GM19193 (cell line): ENCODE results near the gene DIPK1B.

ENCODE experiments used
- POLR2A ChIP-seq: IDR thresholded peaks from 4 replicates; pipeline ENCODE4 v1.6.1; 2011; ENCODE audit not compliant: insufficient read depth, insufficient read length; ENCODE audit errors: extremely low read depth

Gene DIPK1B

GRCh38 chr9:136751244-136751643 lies 38.9 kb downstream of the DIPK1B start:
- no peak for TF ChIP-seq POLR2A

- TF ChIP-seq POLR2A, result no peak
These were observed 39.4 kb downstream of the DIPK1B start for GRCh38 chr9:136751814-136752213.

- TF ChIP-seq POLR2A, result no peak
These were observed 41.1 kb downstream of the DIPK1B start for GRCh38 chr9:136753371-136754058.

- TF ChIP-seq POLR2A, result no peak
These were observed 41.7 kb downstream of the DIPK1B start for GRCh38 chr9:136754059-136754572.

GRCh38 chr9:136754626-136755301 lies 42.4 kb downstream of the DIPK1B start:
- no peak for TF ChIP-seq POLR2A

- no peak for TF ChIP-seq POLR2A
These were observed 43.7 kb downstream of the DIPK1B start for GRCh38 chr9:136756134-136756438.

GRCh38 chr9:136756836-136757235 lies 44.5 kb downstream of the DIPK1B start:
- TF ChIP-seq POLR2A, result no peak

- no peak for TF ChIP-seq POLR2A
These were observed 45.0 kb downstream of the DIPK1B start for GRCh38 chr9:136757328-136757727.

GRCh38 chr9:136757751-136758140 lies 45.4 kb downstream of the DIPK1B start:
- TF ChIP-seq POLR2A, result no peak

GRCh38 chr9:136759001-136759400 lies 46.6 kb downstream of the DIPK1B start:
- no peak for TF ChIP-seq POLR2A

- TF ChIP-seq POLR2A, result no peak
These were observed 47.3 kb downstream of the DIPK1B start for GRCh38 chr9:136759436-136760325.

GRCh38 chr9:136760424-136760823 lies 48.1 kb downstream of the DIPK1B start:
- no peak for TF ChIP-seq POLR2A

- no peak for TF ChIP-seq POLR2A
These were observed 49.2 kb downstream of the DIPK1B start for GRCh38 chr9:136761545-136761981.

- no peak for TF ChIP-seq POLR2A
These were observed 49.9 kb downstream of the DIPK1B start for GRCh38 chr9:136762221-136762691.

GRCh38 chr9:136762915-136763648 lies 50.7 kb downstream of the DIPK1B start:
- TF ChIP-seq POLR2A, result no peak

GRCh38 chr9:136763649-136764035 lies 51.3 kb downstream of the DIPK1B start:
- no peak for TF ChIP-seq POLR2A
